Measurements from ENCODE around the gene EPOP.
"Not testable (repeated sequence)": the region's sequence is repeated elsewhere in the genome, so short reads cannot be mapped to it uniquely, and the experiment has no call there.

The EPOP gene

DNA sequence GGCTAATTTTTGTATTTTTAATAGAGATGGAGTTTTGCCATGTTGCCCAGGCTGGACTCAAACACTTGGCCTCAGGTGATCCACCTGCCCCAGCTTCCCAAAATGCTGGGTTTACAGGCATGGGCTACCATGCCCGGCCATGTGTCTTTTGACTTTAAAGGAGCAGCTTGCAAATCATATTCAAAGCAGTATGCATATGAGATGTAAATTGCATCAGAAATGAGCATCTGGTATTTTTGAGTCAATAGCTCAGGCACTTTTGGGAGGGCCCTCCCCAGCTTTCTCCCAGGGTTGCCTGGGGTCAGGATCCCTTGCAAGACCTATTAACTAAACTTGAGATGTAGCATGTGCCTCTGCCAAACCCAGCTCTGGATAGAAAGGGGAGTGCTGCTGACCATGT, 21.5 kb downstream of the EPOP start:
- DNase-seq (ENCODE audit: low read depth) = no peak

DNA sequence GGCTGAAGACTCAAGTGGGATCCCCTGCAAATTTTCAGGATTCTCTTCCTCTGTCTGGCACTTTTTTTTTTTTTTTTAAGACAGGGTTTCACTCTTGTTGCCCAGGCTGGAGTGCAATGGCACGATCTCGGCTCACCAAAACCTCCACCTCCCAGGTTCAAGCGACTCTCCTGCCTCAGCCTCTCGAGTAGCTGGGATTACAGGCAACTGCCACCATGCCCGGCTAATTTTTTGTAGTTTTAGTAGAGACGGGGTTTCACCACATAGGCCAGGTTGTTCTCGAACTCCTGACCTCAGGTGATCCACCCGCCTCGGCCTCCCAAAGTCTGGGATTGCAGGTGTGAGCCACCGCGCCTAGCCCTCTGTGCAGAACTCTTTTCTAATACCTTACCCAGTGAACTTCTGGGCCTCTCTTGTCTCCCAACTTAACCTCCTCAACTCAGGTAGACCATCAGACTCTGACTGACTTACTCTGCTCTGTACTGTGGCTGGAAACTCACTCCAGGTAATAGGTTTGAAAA, 24.0 kb downstream of the EPOP start:
- not testable (repeated sequence) for DNase-seq (ENCODE audit: low read depth)

DNA sequence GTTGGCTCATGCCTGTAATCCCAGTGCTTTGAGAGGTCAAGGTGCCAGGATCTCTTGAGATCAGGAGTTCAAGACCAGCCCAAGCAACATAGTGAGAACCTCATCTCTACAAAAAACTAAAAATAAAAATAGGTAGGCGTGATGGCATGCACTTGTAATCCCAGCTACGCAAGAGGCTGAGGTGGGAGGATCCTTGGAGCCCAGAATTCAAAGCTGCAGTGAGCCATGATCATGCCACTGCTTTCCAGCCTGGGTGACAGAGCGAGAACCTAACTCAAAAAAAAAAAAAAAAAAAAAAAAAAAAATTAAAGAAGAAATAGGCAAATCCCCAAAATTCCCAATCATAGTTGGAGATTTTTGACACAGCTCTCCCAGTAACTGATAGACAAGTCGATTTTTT, 36.8 kb downstream of the EPOP start:
- DNase-seq (ENCODE audit: low read depth) = no peak

DNA sequence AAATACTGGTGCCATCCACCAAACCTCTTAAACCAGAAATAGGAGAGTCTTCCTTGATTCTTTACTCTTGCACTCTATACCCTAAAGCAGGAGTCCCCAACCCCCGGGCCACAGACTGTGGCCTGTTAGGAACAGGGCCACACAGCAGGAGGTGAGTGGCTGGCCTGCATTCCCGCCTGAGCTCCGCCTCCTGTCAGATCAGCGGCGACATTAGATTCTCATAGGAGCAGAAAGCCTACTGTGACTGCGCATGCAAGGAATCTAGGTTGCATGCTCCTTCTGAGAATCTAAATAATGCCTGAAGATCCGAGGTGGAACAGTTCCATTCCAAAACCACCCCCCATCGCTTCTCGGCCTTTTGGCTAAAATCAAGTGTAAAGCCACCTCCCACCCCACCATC, 38.7 kb downstream of the EPOP start:
- no peak for DNase-seq (ENCODE audit: low read depth)

DNA sequence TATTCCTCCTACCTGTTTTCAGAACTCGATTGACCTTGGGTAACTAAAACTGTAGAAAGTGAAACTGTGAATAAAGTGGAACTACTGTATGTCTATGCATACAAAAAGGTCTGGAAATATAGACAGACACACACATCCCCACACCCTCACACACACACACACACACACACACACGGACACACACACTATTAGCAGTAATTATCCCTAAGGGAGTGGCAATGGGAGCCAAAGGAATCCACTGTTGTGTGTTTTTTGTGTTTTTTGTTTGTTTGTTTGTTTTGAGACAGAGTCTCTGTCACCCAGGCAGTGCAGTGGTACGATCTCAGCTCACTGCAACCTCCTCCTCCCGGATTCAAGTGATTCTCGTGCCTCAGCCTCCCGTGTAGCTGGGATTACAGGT, 42.4 kb downstream of the EPOP start:
- DNase-seq (ENCODE audit: low read depth) = no peak

DNA sequence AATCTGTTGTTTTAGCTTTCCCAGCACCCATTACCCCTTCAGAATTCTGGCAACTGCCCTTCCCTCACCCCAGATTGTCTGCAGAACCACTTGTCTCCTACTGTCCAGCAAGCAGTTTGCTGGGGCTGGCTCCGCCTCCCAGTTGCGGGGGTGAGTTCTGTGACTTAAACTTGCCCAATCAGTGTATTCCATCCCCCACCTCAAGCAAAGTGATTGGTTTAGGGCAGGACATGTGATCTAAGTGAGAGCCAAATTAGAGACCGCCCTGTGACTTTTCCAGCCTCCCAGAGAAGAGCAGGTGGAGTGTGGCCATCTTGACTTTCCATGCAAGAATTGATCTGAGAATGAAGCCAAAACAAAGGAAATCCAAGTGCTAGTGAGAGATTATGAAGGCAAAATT, 46.3 kb downstream of the EPOP start:
- no peak for DNase-seq (ENCODE audit: low read depth)

DNA sequence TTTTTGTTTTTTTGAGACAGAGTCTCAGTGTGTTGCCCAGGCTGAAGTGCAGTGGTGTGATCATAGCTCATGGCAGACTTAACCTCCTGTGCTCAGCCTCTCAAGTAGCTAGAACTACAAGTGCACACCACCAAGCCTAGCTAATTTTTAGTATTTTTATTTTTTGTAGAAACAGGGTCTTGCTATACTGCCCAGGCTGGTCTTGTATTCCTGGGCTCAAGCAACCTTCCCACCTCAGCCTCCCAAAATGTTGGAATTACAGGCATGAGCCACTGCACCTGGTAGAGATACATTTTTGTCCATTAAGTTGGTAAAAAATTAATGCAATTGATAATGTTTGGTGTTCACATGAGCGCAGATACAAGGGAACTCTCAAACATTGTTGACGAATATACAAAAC, 46.8 kb downstream of the EPOP start:
- DNase-seq (ENCODE audit: low read depth) = no peak

DNA sequence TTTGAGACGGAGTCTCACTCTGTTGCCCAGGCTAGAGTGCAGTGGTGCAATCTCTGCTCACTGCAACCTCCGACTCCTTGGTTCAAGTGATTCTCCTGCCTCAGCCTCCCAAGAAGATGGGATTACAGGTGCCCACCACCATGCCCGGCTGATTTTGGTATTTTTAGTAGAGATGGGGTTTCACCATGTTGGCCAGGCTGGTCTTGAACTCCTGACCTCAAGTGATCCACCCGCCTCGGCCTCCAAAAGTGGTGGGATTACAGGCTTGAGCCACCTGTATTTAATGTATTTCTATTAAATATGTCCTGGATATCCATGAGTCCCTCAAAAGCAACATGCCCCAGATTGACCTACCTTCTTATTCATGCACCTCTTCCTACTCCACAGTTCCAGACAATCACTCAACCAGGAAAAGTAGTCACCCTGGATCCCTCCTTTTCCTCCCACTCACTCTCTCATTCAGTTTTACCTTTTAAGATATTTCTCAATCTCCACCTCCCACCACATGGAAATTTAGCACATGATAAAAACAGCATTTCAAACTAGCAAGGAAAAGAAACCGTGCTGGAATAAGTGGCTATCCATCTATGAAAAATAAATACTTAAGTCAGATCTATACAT, 48.0 kb downstream of the EPOP start:
- DNase-seq (ENCODE audit: low read depth) = not testable (repeated sequence)

DNA sequence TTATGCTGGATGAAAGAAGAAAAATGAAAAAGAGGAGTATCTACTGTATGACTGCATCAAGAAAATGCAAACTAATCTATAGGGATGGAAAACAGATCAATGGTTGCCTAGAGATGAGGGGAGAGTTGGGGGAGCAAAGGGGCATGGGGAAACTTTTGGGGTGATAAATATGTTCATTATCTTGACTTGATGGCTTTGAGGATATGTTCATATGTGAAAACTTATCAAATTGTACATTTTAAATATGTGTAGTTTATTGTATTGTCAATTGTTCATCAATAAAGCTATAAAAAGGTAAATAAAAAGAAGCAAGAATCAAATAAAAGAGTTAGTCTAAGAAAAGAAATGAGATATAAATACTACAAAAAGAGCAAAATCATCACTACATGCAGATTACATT, 49.3 kb downstream of the EPOP start:
- no peak for DNase-seq (ENCODE audit: low read depth)

DNA sequence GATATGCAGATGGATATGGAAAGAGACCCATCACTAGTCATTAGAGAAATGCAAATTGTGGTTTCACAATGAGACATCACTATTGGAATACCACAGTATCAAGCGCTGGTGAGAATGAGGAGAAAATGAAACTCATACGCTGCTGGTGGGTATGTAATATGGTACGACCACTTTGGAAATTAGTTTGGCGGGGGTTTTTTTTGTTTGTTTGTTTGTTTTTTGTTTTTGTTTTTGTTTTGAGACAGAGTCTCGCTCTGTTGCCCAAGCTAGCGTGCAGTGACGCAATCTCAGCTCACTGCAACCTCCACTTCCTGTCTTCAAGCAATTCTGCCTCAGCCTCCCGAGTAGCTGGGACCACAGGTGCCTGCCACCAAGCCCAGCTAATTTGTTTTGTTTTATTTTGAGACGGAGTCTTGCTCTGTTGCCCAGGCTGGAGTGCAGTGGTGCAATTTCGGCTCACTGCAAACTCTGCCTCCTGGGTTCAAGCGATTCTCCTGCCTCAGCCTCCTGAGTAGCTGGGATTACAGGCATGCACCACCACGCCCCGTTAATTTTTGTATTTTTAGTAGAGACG, 49.9 kb downstream of the EPOP start:
- not testable (repeated sequence) for DNase-seq (ENCODE audit: low read depth)

Measured in activated T-helper 1 cell treated with Interleukin-2 at 50 U/mL for 16 hours (primary cell).